ENCODE measurements around the gene JAG2.

JAG2 gene

GRCh38 chr14:105138551-105139111, 29.9 kb downstream of the JAG2 start:
- DNase-seq (ENCODE audit: low read depth): no peak

- no peak for DNase-seq (ENCODE audit: low read depth)
Measured at GRCh38 chr14:105138021-105138541, 30.5 kb downstream of the JAG2 start.

GRCh38 chr14:105137481-105138020, 31.0 kb downstream of the JAG2 start:
- DNase-seq (ENCODE audit: low read depth): no peak

- DNase-seq (ENCODE audit: low read depth): no peak
Measured at GRCh38 chr14:105136401-105137322, 31.9 kb downstream of the JAG2 start.

- DNase-seq (ENCODE audit: low read depth): no peak
Measured at GRCh38 chr14:105135700-105136395, 32.7 kb downstream of the JAG2 start.

GRCh38 chr14:105132921-105133654, 35.5 kb downstream of the JAG2 start:
- DNase-seq (ENCODE audit: low read depth): no peak

- no peak for DNase-seq (ENCODE audit: low read depth)
Measured at GRCh38 chr14:105131241-105131640, 37.3 kb downstream of the JAG2 start.

- no peak for DNase-seq (ENCODE audit: low read depth)
Measured at GRCh38 chr14:105128059-105128458, 40.5 kb downstream of the JAG2 start.

GRCh38 chr14:105126981-105127329, 41.6 kb downstream of the JAG2 start:
- DNase-seq (ENCODE audit: low read depth): no peak

- no peak for DNase-seq (ENCODE audit: low read depth)
Measured at GRCh38 chr14:105126126-105126980, 42.2 kb downstream of the JAG2 start.

GRCh38 chr14:105124823-105125222, 43.8 kb downstream of the JAG2 start:
- no peak for DNase-seq (ENCODE audit: low read depth)

GRCh38 chr14:105123981-105124765, 44.4 kb downstream of the JAG2 start:
- no peak for DNase-seq (ENCODE audit: low read depth)

- DNase-seq (ENCODE audit: low read depth): no peak
Measured at GRCh38 chr14:105123064-105123665, 45.4 kb downstream of the JAG2 start.

- no peak for DNase-seq (ENCODE audit: low read depth)
Measured at GRCh38 chr14:105120056-105120455, 48.5 kb downstream of the JAG2 start.

- DNase-seq (ENCODE audit: low read depth): no peak
Measured at GRCh38 chr14:105119408-105120025, 49.1 kb downstream of the JAG2 start.

- DNase-seq (ENCODE audit: low read depth): no peak
Measured at GRCh38 chr14:105118646-105119407, 49.7 kb downstream of the JAG2 start.

GRCh38 chr14:105117710-105118385, 50.7 kb downstream of the JAG2 start:
- DNase-seq (ENCODE audit: low read depth): no peak

GRCh38 chr14:105117257-105117646, 51.3 kb downstream of the JAG2 start:
- DNase-seq (ENCODE audit: low read depth): no peak
